CD8-positive, alpha-beta memory T cell (primary cell): ENCODE measurements around the gene CR1. TPM values are rescaled to one million over a fixed set of nuclear protein-coding genes. Genes with fewer than 3 reads are reported as not detected.
"Not testable (repeated sequence)": the region's sequence is repeated elsewhere in the genome, so short reads cannot be mapped to it uniquely, and the experiment has no call there.

Experiments
- CTCF ChIA-PET: fragments of 350-600 bp; sonication (Branson Sonifier 250); formaldehyde crosslinking; loops from one replicate; lab custom pipeline; 2021; ENCODE audit warnings: antibody characterized with exemption; lab: Charles Lee
- POLR2A ChIA-PET: fragments of 350-600 bp; sonication (Branson Sonifier 250); formaldehyde crosslinking; loops from one replicate; lab custom pipeline; 2021; ENCODE audit warnings: antibody characterized with exemption; lab: Charles Lee
- DNase-seq, 5 donors: peaks; one replicate each; pipeline versions ENCODE4 v3.0.0 to v3.0.0-alpha.2; 2020 to 2022; ENCODE audit warnings: mixed read lengths in 1 of 5
- H3K27ac ChIP-seq: one replicate; pipeline ENCODE4 v1.7.0; 2013; ENCODE audit warnings: low read depth, mild to moderate bottlenecking, low read length, moderate library complexity
- H3K27me3 ChIP-seq: 2 replicates; pipeline ENCODE4 v1.7.0; 2013; ENCODE audit warnings: low read length, mild to moderate bottlenecking; ENCODE audit not compliant: insufficient read depth, poor library complexity, severe bottlenecking
- H3K36me3 ChIP-seq: 2 replicates; pipeline ENCODE4 v1.7.0; 2013; ENCODE audit warnings: mild to moderate bottlenecking, low read length, moderate library complexity; ENCODE audit not compliant: insufficient read depth
- H3K4me1 ChIP-seq: 2 replicates; pipeline ENCODE4 v1.7.0; 2013; ENCODE audit warnings: mild to moderate bottlenecking, low read length, moderate library complexity; ENCODE audit not compliant: insufficient read depth
- H3K4me3 ChIP-seq: 2 replicates; pipeline ENCODE4 v1.7.0; 2013; ENCODE audit warnings: mild to moderate bottlenecking, low read length
- H3K9me3 ChIP-seq: 2 replicates; pipeline ENCODE4 v1.7.0; 2013; ENCODE audit warnings: mild to moderate bottlenecking, low read length
- H3K27ac Mint-ChIP-seq, 8 donors: one replicate each; pipeline ENCODE4 v1.8.0; 2020 to 2021; ENCODE audit warnings: mixed read lengths in 8 of 8, mild to moderate bottlenecking in 6 of 8, inconsistent platforms in 3 of 8, moderate library complexity in 3 of 8
- H3K27me3 Mint-ChIP-seq, 2 donors: one replicate each; pipeline ENCODE4 v1.8.0; 2020 to 2021; ENCODE audit warnings: mixed read lengths in 2 of 2, mild to moderate bottlenecking in 1 of 2, moderate library complexity in 1 of 2
- H3K36me3 Mint-ChIP-seq, 3 donors: one replicate each; pipeline ENCODE4 v1.8.0; 2020 to 2021; ENCODE audit warnings: mixed read lengths in 3 of 3, inconsistent platforms in 1 of 3, mild to moderate bottlenecking in 1 of 3
- H3K4me1 Mint-ChIP-seq, 3 donors: one replicate each; pipeline ENCODE4 v1.8.0; 2020 to 2021; ENCODE audit warnings: mixed read lengths in 3 of 3, inconsistent platforms in 1 of 3, mild to moderate bottlenecking in 1 of 3
- H3K4me3 Mint-ChIP-seq, 7 donors: one replicate each; pipeline ENCODE4 v1.8.0; 2020 to 2021; ENCODE audit warnings: mixed read lengths in 7 of 7, mild to moderate bottlenecking in 6 of 7, moderate library complexity in 4 of 7, inconsistent platforms in 2 of 7
- H3K9me3 Mint-ChIP-seq, 5 donors: one replicate each; pipeline ENCODE4 v1.8.0; 2020 to 2022; ENCODE audit warnings: mixed read lengths in 5 of 5, mild to moderate bottlenecking in 3 of 5, moderate library complexity in 2 of 5, inconsistent platforms in 1 of 5
- polyA plus RNA-seq: library from polyadenylated mRNA; unstranded; fragments of 300-500 nt; fragmentation: Illumina TruSeq; gene quantifications from one replicate; pipeline ENCODE4 v1.2.3, GENCODE V29; 2021
- total RNA-seq, 2 experiments: library from RNA; stranded (reverse); gene quantifications; one replicate each; pipeline ENCODE4 v1.2.3, GENCODE V29; 2021

Gene CR1
- total and polyA plus RNA-seq, 3 experiments from 2014 or later: 2.3 to 4.2 (median 3.7) TPM

DNA sequence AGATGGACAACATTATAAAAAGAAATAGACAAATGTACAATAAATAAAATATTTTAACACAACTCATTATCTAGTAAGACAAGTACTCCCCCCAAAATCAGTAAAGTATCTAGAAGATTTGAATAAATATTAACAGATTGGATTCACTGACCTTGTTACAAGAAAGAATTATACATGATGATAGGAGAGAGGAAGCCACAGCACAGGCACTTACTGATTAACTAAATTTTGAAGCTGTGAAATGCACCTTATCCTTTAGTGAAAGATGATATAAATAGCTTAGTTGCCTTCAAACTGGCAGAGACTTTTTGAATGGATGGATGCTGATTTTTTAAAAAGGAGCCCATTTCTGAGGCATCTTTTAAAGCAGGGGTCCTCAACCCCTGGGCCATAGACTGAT lies 8.5 kb downstream of the CR1 start:
- no peaks in the 10 kb centered on the region for H3K4me1 ChIP-seq
- Mint-ChIP-seq H3K4me3 (no peak overlapping the region), H3K9me3 (no peaks in the 10 kb centered on the region), H3K27me3 (peaks cover 5 to 47% of the 10 kb centered on the region in 2 donors), H3K27ac (no peak overlapping the region), H3K4me1 (peaks cover 0 to 2% (median 0%) of the 10 kb centered on the region in 3 donors), H3K36me3 (peaks cover 0 to 7% (median 0%) of the 10 kb centered on the region in 3 donors)
- POLR2A ChIA-PET: no interaction called here
- no peaks in the 10 kb centered on the region for H3K9me3 ChIP-seq
- H3K27me3 ChIP-seq: no peaks in the 10 kb centered on the region
- H3K36me3 ChIP-seq: no peaks in the 10 kb centered on the region
- CTCF ChIA-PET: interaction anchor here (1.0 kb wide), 1 partner anchor 420 kb away, joined by 3 read pairs; no protein-coding TSS in a partner anchor
- no peak overlapping the region for H3K4me3 ChIP-seq
- no peak overlapping the region for H3K27ac ChIP-seq
- no peak for DNase-seq

- Histone ChIP-seq H3K36me3 (no peaks in the 10 kb centered on the region), H3K9me3 (no peaks in the 10 kb centered on the region), H3K27ac (no peak overlapping the region), H3K4me3 (no peak overlapping the region), H3K27me3 (no peaks in the 10 kb centered on the region), H3K4me1 (no peaks in the 10 kb centered on the region)
- POLR2A ChIA-PET: no interaction called here
- CTCF ChIA-PET: no interaction called here
- H3K4me1 Mint-ChIP-seq: no peaks in the 10 kb centered on the region
- H3K27me3 Mint-ChIP-seq: peaks cover 2 to 24% of the 10 kb centered on the region in 2 donors
- H3K9me3 Mint-ChIP-seq: no peaks in the 10 kb centered on the region
- no peak overlapping the region for H3K4me3 Mint-ChIP-seq
- no peak overlapping the region for H3K27ac Mint-ChIP-seq
- DNase-seq: no peak
- peaks cover 0 to 11% (median 0%) of the 10 kb centered on the region in 3 donors for H3K36me3 Mint-ChIP-seq
Measured at GRCh38 chr1:207510444-207510843, 14.5 kb downstream of the CR1 start.

DNA sequence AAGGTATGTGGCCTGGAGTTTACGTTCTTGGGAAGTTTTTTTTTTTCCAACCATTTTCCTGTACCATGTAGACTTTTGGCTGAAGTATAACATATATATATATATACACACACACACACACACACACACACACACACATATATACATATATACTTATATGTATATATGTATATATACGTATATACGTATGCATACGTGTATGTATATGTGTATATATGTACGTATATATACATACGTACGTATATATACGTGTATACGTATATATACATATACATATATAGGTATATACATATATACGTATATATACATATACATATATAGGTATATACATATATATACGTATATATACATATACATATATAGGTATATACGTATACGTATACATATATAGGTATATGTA lies 18.9 kb downstream of the CR1 start:
- peaks cover 0 to 2% (median 1%) of the 10 kb centered on the region in 3 donors for H3K36me3 Mint-ChIP-seq

DNA sequence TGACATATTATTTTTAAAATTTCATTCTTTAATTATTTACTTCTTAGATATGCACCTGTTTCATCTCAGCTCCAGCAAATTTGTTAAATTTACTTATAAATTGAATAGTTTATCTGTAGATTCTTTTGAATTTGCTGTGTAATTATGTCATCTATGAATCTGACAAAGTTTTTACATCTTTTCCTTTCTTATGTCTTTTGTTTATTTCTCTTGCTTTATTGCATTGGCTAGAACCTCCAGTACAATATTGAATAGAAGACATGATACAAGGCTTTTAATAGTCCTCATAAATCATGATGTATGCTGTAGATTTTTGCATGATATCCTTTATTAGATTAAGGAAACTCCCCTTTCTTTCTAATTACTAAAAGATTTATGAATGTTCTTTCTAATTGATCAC lies 20.8 kb downstream of the CR1 start:
- Histone ChIP-seq H3K27me3 (no peaks in the 10 kb centered on the region), H3K4me3 (no peak overlapping the region), H3K4me1 (no peaks in the 10 kb centered on the region), H3K27ac (no peak overlapping the region), H3K36me3 (no peaks in the 10 kb centered on the region), H3K9me3 (no peaks in the 10 kb centered on the region)
- no peak for DNase-seq
- Mint-ChIP-seq H3K9me3 (peaks cover 0 to 3% (median 0%) of the 10 kb centered on the region in 5 donors), H3K27me3 (peaks cover 6 to 13% of the 10 kb centered on the region in 2 donors), H3K4me3 (no peak overlapping the region), H3K27ac (no peak overlapping the region), H3K36me3 (peaks cover 0 to 1% (median 0%) of the 10 kb centered on the region in 3 donors), H3K4me1 (no peaks in the 10 kb centered on the region)
- POLR2A ChIA-PET: no interaction called here
- CTCF ChIA-PET: no interaction called here

More for the DNA sequence above, 18.9 kb downstream of the CR1 start:
- ChIA-PET POLR2A (no interaction called here), CTCF (interaction anchor here (0.5 kb wide), 1 partner anchor 354 kb away, joined by 3 read pairs; no protein-coding TSS in a partner anchor)
- Histone ChIP-seq H3K4me3 (no peak overlapping the region), H3K36me3 (no peaks in the 10 kb centered on the region), H3K9me3 (no peaks in the 10 kb centered on the region), H3K27ac (no peak overlapping the region), H3K27me3 (no peaks in the 10 kb centered on the region), H3K4me1 (no peaks in the 10 kb centered on the region)
- peaks cover 0 to 3% (median 0%) of the 10 kb centered on the region in 5 donors for H3K9me3 Mint-ChIP-seq
- no peaks in the 10 kb centered on the region for H3K4me1 Mint-ChIP-seq
- peaks cover 5 to 11% of the 10 kb centered on the region in 2 donors for H3K27me3 Mint-ChIP-seq
- no peak for DNase-seq
- H3K4me3 Mint-ChIP-seq: no peak overlapping the region
- no peak overlapping the region for H3K27ac Mint-ChIP-seq

DNA sequence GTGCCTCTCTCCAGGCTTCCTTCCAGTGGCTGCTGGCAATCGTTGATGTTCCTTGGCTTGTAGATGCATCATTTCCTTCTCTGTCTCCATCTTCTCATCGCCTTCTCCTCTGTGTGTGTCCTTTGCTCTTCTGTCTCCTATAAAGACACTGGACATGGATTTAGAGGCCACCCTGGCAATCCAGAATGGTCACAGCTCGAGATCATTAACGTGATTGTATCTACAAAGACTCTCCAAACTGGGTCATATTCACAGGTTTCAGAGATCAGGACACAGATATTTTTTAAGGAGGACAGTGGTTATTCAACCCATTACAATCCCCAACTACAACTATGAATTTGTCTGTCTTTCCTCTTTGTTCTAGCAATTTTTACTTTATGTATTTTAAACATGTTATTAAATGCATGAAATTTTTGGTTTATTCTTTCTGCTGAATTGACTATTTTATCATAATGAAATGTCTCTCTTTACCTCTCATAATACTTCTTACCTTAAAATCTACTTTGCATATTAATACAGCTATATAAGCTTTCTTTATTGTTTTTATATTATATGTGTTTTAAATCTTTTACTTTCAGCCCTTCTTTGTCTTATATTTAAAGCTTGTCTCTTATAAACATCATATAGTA lies 22.8 kb downstream of the CR1 start:
- no peaks in the 10 kb centered on the region for H3K4me1 Mint-ChIP-seq
- Histone ChIP-seq H3K27me3 (no peaks in the 10 kb centered on the region), H3K36me3 (no peaks in the 10 kb centered on the region), H3K27ac (peak overlapping the region; percentile 54), H3K9me3 (no peaks in the 10 kb centered on the region), H3K4me3 (no peak overlapping the region), H3K4me1 (no peaks in the 10 kb centered on the region)
- H3K9me3 Mint-ChIP-seq: peaks cover 0 to 3% (median 0%) of the 10 kb centered on the region in 5 donors
- POLR2A ChIA-PET: no interaction called here
- H3K27ac Mint-ChIP-seq: no peak overlapping the region
- H3K4me3 Mint-ChIP-seq: no peak overlapping the region
- no peak for DNase-seq
- CTCF ChIA-PET: no interaction called here
- peaks cover 0 to 1% (median under 1%) of the 10 kb centered on the region in 3 donors for H3K36me3 Mint-ChIP-seq
- peaks cover 6 to 21% of the 10 kb centered on the region in 2 donors for H3K27me3 Mint-ChIP-seq

DNA sequence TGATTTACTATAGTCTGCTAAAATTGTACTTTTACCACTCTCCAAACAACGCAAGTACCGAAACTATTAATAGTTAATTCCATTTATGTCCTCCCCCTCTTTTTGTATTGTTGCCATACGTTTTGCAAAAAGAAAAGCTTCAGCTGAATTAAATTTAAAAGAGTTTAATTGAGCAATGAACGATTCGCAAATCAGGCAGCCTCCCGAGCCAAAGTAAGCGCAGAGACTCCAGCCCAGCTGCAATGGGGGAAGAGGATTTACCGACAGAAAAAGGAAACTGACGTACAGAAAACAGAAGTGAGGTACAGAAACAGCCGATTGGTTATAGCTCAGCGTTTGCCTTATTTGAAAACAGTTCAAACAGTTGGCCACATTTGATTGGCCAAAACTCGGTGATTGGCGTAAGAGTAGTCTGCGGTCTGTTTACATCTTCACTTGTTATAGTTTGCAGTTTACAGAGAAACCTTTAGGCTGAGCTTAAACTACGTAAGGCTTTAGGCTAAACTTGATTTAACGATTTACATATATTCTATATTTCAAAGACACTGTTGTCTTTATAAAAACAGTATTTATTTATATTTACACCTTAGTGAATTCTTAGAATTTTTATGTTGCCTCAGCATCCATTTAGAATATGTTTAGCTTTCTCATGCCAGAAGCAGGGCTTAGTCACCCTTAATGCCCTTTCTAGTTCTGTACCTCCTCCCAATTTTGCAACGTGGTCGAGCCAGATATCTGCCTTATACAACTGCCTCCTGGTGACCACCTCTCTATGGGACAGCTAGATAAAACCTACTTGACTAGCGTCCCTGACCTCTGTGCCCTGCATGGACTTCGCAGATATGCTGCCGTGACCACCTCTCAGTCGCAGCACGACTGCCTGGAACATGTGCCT lies 23.8 kb downstream of the CR1 start:
- peaks cover 0 to 3% (median 0%) of the 10 kb centered on the region in 5 donors for H3K9me3 Mint-ChIP-seq
- H3K27me3 Mint-ChIP-seq: peaks cover 6 to 28% of the 10 kb centered on the region in 2 donors
- no peak overlapping the region for H3K4me3 Mint-ChIP-seq
- Histone ChIP-seq H3K9me3 (no peaks in the 10 kb centered on the region), H3K36me3 (no peaks in the 10 kb centered on the region), H3K27ac (peak overlapping the region; percentile 74), H3K4me1 (no peaks in the 10 kb centered on the region), H3K27me3 (no peaks in the 10 kb centered on the region), H3K4me3 (no peak overlapping the region)
- peaks cover 0 to 3% (median 1%) of the 10 kb centered on the region in 3 donors for H3K36me3 Mint-ChIP-seq
- no peak for DNase-seq
- POLR2A ChIA-PET: no interaction called here
- H3K4me1 Mint-ChIP-seq: no peaks in the 10 kb centered on the region
- CTCF ChIA-PET: interaction anchor here (0.6 kb wide), 1 partner anchor 74 kb away, joined by 5 read pairs; no protein-coding TSS in a partner anchor
- no peak overlapping the region for H3K27ac Mint-ChIP-seq

GRCh38 chr1:207520400-207521345 lies 24.7 kb downstream of the CR1 start:
- H3K4me1 ChIP-seq, DNase-seq, H3K4me3 ChIP-seq, H3K9me3 Mint-ChIP-seq, H3K27ac Mint-ChIP-seq, H3K4me3 Mint-ChIP-seq, H3K4me1 Mint-ChIP-seq, H3K27me3 ChIP-seq, H3K36me3 ChIP-seq, H3K36me3 Mint-ChIP-seq, H3K9me3 ChIP-seq: not testable (repeated sequence)
- ChIA-PET POLR2A (interaction anchor here (0.7 kb wide), 1 partner anchor 89 kb away, joined by 11 read pairs; no protein-coding TSS in a partner anchor), CTCF (interaction anchor here (0.6 to 0.7 kb wide), 2 partner anchors 75 to 444 kb away, joined by 3 to 5 read pairs; no protein-coding TSS in a partner anchor)
- H3K27me3 Mint-ChIP-seq: peaks cover 6 to 32% of the 10 kb centered on the region in 2 donors
- H3K27ac ChIP-seq: peak overlapping the region; percentile 33
